Memory B cell (primary cell): ENCODE results near the gene BRD8.
"Not testable (repeated sequence)": the region's sequence is repeated elsewhere in the genome, so short reads cannot be mapped to it uniquely, and the experiment has no call there.

Source experiments
- ATAC-seq: fragments of 150-1000 bp; cut with Tn5 transposase; 2 replicates; pipeline ENCODE4 v1.10.0; 2021; ENCODE audit warnings: low read depth, mild to moderate bottlenecking, moderate library complexity
- DNase-seq, 2 donors: peaks; one replicate each; pipeline ENCODE4 v3.0.0; 2022; ENCODE audit warnings: low spot score in 2 of 2
- H3K27ac Mint-ChIP-seq: one replicate; pipeline ENCODE4 v1.8.0; 2022; ENCODE audit warnings: mild to moderate bottlenecking, moderate library complexity, mixed read lengths
- H3K27me3 Mint-ChIP-seq: one replicate; pipeline ENCODE4 v1.8.0; 2022; ENCODE audit warnings: mixed read lengths
- H3K36me3 Mint-ChIP-seq: one replicate; pipeline ENCODE4 v1.8.0; 2022; ENCODE audit warnings: mild to moderate bottlenecking, mixed read lengths
- H3K4me1 Mint-ChIP-seq: one replicate; pipeline ENCODE4 v1.8.0; 2022; ENCODE audit warnings: mixed read lengths
- H3K4me3 Mint-ChIP-seq: one replicate; pipeline ENCODE4 v1.8.0; 2022; ENCODE audit warnings: mild to moderate bottlenecking, moderate library complexity, mixed read lengths
- H3K9me3 Mint-ChIP-seq: one replicate; pipeline ENCODE4 v1.8.0; 2022; ENCODE audit warnings: mixed read lengths

The BRD8 gene

DNA sequence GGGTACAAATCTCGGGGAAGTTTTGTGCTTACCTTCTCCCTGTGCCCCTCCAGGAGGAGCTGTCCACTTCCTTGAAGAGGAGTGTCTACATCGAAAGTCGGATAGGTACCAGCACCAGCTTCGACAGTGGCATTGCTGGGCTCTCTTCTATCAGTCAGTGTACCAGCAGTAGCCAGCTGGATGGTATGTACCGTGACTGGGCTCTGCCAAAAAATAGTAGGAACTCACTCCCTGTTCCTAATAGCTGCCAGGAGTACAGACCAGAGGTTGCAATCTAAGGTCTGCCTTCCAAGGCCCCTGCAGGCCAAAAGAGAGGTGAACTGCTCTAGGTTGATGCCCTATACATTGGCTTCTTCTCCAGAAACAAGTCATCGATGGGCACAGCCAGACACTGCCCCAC is 4.4 kb upstream of the BRD8 start:
- DNase-seq (no peak), ATAC-seq (no peak)
- H3K4me1 Mint-ChIP-seq, result peaks cover 5% of the 10 kb centered on the region
- H3K27me3 Mint-ChIP-seq, result no peaks in the 10 kb centered on the region
- no peak overlapping the region for H3K4me3 Mint-ChIP-seq
- H3K9me3 Mint-ChIP-seq, result no peaks in the 10 kb centered on the region
- H3K36me3 Mint-ChIP-seq, result peaks cover 5% of the 10 kb centered on the region
- no peak overlapping the region for H3K27ac Mint-ChIP-seq

DNA sequence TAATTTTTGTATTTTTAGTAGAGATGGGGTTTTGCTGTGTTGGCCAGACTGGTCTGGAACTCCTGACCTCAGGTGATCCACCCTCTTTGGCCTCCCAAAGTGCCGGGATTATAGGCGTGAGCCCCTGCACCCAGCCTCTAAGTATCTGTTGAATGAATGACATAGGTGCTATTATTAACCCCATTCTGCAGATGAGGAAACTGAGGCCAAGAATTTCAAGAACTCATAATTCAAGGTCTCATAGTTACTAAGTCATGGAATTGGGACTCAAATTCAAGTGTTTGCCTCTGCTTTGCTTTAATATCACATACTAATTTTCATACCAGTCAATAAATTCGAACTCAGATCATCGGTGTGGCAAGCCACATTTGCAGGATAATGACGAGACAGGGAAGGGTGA is 2.4 kb upstream of the BRD8 start:
- no peak overlapping the region for H3K4me3 Mint-ChIP-seq
- H3K4me1 Mint-ChIP-seq, result peaks cover 8% of the 10 kb centered on the region
- H3K36me3 Mint-ChIP-seq, result peaks cover 4% of the 10 kb centered on the region
- ATAC-seq (no peak), DNase-seq (no peak)
- no peaks in the 10 kb centered on the region for H3K27me3 Mint-ChIP-seq
- H3K27ac Mint-ChIP-seq, result no peak overlapping the region
- no peaks in the 10 kb centered on the region for H3K9me3 Mint-ChIP-seq

DNA sequence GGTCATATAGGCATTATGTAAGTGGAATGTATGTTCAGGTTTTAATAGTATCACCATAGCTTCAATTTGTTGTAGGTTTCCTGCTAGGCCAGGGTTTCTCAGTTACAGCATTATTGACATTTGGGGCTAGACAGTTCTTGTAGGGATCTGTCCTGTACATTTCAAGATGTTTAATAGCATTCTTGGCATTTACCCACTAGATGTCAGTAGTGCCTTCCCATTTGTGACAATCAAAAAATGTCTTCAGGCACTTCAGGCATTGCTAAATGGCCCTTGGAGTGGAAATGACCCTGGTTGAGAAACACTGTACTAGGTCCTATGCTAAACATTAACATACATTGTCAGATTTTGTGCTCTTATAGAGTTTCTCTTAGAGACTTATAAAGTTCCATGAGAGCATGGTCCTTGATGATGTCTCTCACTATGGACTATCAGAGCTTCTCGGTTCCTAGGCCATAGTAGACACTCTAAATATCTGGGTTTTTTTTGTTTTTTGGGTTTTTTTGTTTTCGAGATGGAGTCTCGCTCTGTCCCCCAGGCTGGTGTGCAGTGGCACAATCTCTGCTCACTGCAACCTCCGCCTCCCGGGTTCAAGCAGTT is 1.9 kb upstream of the BRD8 start:
- Mint-ChIP-seq H3K4me3 (peak overlapping the region; percentile 44), H3K36me3 (peaks cover 4% of the 10 kb centered on the region), H3K27me3 (no peaks in the 10 kb centered on the region), H3K27ac (no peak overlapping the region), H3K9me3 (no peaks in the 10 kb centered on the region), H3K4me1 (peaks cover 8% of the 10 kb centered on the region)
- ATAC-seq (no peak), DNase-seq (peak in 1 of 2 donors; percentile 13)

DNA sequence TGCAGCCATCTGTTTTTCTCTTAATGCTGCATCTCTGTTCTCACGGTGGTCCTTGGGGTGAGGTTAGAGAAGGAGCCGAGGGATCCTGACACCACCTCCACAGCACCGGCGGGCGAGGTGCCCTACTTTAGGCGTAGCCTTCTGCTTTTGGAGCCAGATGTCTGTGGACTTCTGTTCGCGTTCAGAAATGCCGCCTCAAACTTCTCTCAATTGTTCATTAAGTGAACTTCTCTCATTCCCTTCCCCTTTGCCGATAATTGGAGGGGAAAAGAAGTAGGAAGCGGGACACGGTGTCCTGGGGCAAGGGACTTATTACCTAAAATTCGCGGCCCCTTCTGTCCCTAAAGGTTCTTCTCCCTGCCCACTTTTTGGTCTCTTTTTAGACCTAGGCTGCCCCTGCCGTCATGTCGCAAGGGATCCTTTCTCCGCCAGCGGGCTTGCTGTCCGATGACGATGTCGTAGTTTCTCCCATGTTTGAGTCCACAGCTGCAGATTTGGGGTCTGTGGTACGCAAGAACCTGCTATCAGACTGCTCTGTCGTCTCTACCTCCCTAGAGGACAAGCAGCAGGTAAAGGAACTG is 937 bp upstream of the BRD8 start:
- Mint-ChIP-seq H3K4me1 (peaks cover 8% of the 10 kb centered on the region), H3K27ac (no peak overlapping the region), H3K9me3 (no peaks in the 10 kb centered on the region), H3K27me3 (no peaks in the 10 kb centered on the region), H3K4me3 (no peak overlapping the region), H3K36me3 (peaks cover 4% of the 10 kb centered on the region)
- peak in 1 of 2 donors; percentile 13 for DNase-seq
- ATAC-seq, result no peak

DNA sequence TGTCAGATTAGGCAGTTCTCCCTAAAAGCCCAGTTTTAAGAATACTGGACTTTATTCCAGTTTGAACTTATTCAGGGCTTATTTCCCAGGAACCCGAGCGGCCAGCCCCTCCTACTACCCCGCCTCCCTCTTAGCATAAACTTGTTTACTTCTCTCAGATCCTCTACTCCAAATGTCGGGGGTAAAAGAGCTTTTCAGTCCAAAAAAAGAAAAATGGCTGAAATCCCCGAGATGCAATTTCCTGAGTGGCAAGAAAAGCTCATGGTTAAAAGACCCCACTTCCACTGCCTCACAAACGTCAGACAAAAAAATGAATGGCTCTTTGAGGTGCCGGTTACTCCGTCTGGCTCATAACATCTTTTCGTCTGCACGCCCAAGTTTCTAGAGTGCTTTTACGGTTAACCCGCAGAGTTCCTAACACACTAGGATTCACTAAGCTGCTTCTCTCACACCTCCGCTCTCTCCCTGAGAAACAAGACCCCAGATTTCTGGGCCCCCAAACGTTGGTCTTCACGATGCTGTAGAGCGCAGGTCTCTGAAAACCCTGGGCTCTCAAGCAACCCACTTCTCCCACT is 402 bp downstream of the BRD8 start:
- no peak overlapping the region for H3K27ac Mint-ChIP-seq
- ATAC-seq (peak; percentile 16), DNase-seq (no peak)
- peaks cover 9% of the 10 kb centered on the region for H3K36me3 Mint-ChIP-seq
- H3K9me3 Mint-ChIP-seq, result no peaks in the 10 kb centered on the region
- peaks cover 12% of the 10 kb centered on the region for H3K4me1 Mint-ChIP-seq
- no peak overlapping the region for H3K4me3 Mint-ChIP-seq
- H3K27me3 Mint-ChIP-seq, result no peaks in the 10 kb centered on the region

DNA sequence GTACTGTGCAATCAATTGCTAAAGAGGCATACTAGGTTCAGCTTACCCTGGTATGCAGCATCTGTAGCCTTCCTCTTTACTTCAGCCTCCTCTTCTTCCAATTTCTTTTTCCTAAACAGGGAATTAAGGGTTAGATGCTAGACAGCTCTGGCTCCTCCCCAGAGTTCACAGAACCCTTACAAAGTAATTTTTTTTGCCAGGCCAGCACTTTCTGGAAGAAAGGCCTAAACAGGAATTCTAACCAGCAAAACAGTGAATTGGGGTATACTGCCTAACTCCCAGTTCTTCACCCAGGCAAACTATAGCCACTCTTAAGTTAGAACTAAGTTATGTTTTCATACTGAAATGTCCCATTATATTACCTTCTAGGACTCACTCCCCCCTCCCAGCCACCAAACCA is 8.1 kb downstream of the BRD8 start:
- Mint-ChIP-seq H3K4me1 (peaks cover 4% of the 10 kb centered on the region), H3K36me3 (peaks cover 47% of the 10 kb centered on the region), H3K27me3 (no peaks in the 10 kb centered on the region), H3K27ac (no peak overlapping the region), H3K4me3 (no peak overlapping the region), H3K9me3 (no peaks in the 10 kb centered on the region)
- no peak for DNase-seq
- ATAC-seq, result no peak

DNA sequence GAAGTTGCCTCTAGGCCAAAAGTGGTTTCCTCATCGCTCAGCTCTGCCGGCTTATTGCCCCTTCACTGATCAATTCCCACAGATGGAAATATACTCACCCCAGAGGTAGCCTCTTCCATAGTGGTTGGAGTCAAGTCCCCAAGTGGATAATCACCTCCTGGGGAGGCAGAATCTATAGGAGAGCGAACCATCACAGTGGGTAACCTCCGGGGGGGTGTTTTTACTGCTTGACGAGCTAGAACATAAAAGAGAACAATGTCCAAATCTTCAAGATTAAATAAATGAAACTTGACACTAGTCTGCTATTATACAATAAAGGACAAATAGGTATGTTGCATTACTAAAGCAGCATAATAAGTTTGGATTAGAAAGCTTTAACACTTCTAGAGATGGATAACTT is 9.3 kb downstream of the BRD8 start:
- Mint-ChIP-seq H3K4me1 (peaks cover 4% of the 10 kb centered on the region), H3K9me3 (no peaks in the 10 kb centered on the region), H3K36me3 (peaks cover 55% of the 10 kb centered on the region), H3K27me3 (no peaks in the 10 kb centered on the region), H3K27ac (no peak overlapping the region), H3K4me3 (no peak overlapping the region)
- ATAC-seq, result no peak
- DNase-seq, result no peak

DNA sequence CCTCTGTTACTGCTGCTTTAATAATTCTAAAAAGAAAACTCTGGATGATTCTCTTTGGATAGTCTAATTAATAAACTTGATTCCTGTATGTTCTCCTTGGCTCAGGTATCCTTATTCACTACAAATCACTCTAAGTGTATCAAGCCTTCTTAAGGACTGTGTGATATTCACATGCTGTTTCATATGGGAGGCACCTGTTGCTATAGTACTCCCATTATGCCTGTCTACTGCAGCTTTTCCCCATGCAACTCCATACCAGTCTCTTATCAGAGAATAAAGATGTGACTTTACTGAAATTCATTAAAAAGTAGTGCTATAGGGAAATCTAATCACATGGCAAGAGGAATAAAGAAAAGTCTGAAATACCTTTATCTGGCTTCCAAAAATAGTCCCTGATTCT is 14.7 kb downstream of the BRD8 start:
- no peaks in the 10 kb centered on the region for H3K27me3 Mint-ChIP-seq
- H3K27ac Mint-ChIP-seq, result no peak overlapping the region
- peaks cover 63% of the 10 kb centered on the region for H3K36me3 Mint-ChIP-seq
- H3K4me3 Mint-ChIP-seq, result no peak overlapping the region
- DNase-seq (no peak), ATAC-seq (no peak)
- no peaks in the 10 kb centered on the region for H3K9me3 Mint-ChIP-seq
- H3K4me1 Mint-ChIP-seq, result no peaks in the 10 kb centered on the region

DNA sequence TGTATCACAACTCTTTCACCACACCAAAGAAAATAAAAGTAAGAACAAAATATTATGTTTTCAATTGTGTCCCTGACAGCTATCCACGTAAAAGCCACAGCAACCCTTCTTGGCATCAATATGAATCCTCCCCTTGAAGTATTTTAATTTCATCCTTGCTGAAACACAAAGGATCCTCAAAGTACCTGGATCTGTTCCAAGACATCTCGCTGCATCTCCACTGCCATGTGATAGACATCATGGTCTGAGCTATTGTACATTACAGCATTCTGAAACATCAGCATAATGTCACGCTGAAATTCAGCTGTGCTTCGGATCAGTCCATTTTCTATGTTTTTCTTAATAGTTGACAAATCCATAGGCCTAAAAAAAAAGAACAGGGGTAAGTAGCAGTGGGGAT is 17.7 kb downstream of the BRD8 start:
- no peak overlapping the region for H3K4me3 Mint-ChIP-seq
- ATAC-seq (no peak), DNase-seq (no peak)
- H3K27ac Mint-ChIP-seq, result no peak overlapping the region
- H3K36me3 Mint-ChIP-seq, result peaks cover 64% of the 10 kb centered on the region
- no peaks in the 10 kb centered on the region for H3K27me3 Mint-ChIP-seq
- H3K4me1 Mint-ChIP-seq, result no peaks in the 10 kb centered on the region
- no peaks in the 10 kb centered on the region for H3K9me3 Mint-ChIP-seq

DNA sequence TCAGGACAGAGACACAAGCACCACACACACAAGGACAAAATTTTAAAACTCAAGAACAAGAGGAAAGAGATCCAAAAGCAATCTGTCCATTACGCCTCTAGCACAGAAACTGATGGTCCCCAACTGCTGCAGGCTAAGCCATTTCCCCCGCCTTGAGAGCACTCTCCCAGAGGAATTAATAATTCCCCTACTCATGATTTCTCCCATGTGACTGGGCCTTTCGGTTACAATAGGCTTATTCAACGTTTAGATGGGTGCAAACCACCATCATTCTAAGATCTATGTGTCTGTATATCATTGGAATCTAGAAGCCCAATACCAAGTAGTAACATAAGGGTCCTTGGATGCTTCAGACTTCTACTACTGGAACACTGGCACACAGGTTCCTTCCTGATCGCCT is 18.8 kb downstream of the BRD8 start:
- Mint-ChIP-seq H3K4me3 (no peak overlapping the region), H3K4me1 (no peaks in the 10 kb centered on the region), H3K36me3 (peaks cover 58% of the 10 kb centered on the region), H3K27ac (no peak overlapping the region), H3K9me3 (no peaks in the 10 kb centered on the region), H3K27me3 (no peaks in the 10 kb centered on the region)
- ATAC-seq (no peak), DNase-seq (no peak)

DNA sequence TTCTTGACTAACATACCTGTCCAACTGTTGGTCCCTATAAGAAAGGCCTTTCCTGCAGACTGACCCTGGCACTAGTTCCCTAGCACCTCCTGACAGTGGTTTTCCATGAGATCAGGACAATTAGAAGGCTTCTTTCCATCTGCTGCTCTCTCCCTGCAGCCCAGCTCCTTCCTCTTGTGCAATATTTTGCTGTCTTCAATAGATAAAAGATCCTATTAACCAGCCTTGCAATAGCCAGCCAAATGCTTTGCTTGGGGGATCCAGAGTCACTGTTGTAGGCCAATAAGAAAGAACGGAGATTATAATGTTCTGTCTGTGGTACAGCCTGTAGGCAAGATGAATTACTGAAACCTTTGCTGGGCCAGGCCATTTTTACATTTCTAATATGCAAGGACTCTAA is 20.8 kb downstream of the BRD8 start:
- ATAC-seq (no peak), DNase-seq (no peak)
- Mint-ChIP-seq H3K4me1 (no peaks in the 10 kb centered on the region), H3K36me3 (peaks cover 41% of the 10 kb centered on the region), H3K4me3 (no peak overlapping the region), H3K27ac (no peak overlapping the region), H3K27me3 (no peaks in the 10 kb centered on the region), H3K9me3 (no peaks in the 10 kb centered on the region)

DNA sequence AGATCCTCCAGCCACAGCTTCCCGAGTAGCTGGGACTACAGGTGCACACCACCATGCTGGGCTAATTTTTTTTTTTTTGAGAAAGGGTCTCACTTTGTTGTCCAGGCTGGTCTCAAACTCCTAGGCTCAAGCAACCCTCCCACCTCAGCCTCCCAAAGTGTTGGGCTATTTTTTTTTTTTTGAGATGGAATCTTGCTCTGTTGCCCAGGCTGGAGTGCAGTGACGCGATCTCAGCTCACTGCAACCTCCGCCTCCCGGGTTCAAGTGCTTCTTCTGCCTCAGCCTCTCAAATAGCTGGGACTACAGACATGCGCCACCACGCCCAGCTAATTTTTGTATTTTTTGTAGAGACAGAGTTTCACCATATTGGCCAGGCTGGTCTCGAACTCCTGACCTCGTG is 22.5 kb downstream of the BRD8 start:
- not testable (repeated sequence) for H3K9me3 Mint-ChIP-seq, H3K4me3 Mint-ChIP-seq, H3K27me3 Mint-ChIP-seq, ATAC-seq, H3K27ac Mint-ChIP-seq, DNase-seq, H3K4me1 Mint-ChIP-seq
- H3K36me3 Mint-ChIP-seq, result peaks cover 38% of the 10 kb centered on the region

DNA sequence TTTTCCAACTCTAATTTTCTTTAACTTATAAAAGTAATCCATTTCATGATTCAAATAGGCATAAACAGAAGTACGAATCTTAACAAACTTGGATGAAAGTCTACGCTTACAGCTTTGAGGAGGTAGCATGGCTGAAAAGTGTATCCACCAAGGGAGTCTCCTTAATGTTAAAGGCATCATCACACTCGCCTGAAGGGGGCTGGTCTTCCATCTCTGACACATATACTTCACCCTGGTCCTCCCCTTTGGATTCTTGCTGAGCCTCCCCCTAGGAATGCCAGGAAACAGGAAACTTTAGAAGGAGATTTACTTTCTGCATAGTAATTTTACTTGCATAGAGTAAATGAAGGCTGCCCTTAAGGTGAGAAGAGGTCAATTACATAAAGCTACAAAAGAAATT is 28.9 kb downstream of the BRD8 start:
- no peak overlapping the region for H3K4me3 Mint-ChIP-seq
- H3K36me3 Mint-ChIP-seq, result no peaks in the 10 kb centered on the region
- no peaks in the 10 kb centered on the region for H3K4me1 Mint-ChIP-seq
- DNase-seq, result no peak
- H3K9me3 Mint-ChIP-seq, result no peaks in the 10 kb centered on the region
- ATAC-seq, result no peak
- no peak overlapping the region for H3K27ac Mint-ChIP-seq
- H3K27me3 Mint-ChIP-seq, result no peaks in the 10 kb centered on the region

DNA sequence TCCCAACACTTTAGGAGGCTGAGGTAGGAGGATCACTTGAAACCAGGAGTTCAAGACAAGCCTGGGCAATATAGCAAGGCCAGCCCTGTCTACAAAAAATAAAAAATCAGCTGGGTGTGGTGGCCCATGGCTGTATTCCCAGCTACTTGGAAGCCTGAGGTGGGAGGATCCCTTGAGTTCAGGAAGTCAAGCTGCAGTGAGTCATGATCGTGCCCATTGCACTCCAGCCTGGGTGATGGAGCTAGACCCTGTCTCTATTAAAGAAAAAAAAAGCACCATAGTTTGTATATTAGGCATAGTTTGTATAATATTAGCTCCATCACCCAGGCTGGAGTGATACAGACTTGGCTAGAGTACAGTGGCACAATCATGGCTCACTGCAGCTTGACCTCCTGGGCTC is 29.6 kb downstream of the BRD8 start:
- DNase-seq (no peak), ATAC-seq (no peak)
- Mint-ChIP-seq H3K27ac (no peak overlapping the region), H3K27me3 (no peaks in the 10 kb centered on the region), H3K9me3 (no peaks in the 10 kb centered on the region), H3K4me1 (no peaks in the 10 kb centered on the region), H3K36me3 (no peaks in the 10 kb centered on the region), H3K4me3 (no peak overlapping the region)

DNA sequence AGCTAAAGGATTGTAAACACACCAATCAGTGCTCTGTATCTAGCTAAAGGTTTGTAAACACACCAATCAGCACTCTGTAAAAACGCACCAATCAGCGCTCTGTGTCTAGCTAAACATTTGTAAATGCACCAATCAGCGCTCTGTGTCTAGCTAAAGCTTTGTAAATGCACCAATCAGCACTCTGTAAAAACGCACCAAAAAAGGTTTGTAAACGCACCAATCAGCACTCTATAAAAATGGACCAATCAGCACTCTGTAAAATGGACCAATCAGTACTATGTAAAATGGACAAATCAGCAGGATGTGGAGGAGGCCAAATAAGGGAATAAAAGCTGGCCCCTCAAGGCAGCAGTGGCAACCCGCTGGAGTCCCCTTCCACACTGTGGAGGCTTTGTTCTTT is 34.9 kb downstream of the BRD8 start:
- not testable (repeated sequence) for ATAC-seq, H3K27me3 Mint-ChIP-seq, H3K27ac Mint-ChIP-seq, H3K36me3 Mint-ChIP-seq, H3K4me3 Mint-ChIP-seq, H3K4me1 Mint-ChIP-seq, DNase-seq, H3K9me3 Mint-ChIP-seq
